Activated CD4-positive, alpha-beta T cell treated with anti-CD3 and anti-CD28 coated beads for 24 hours (primary cell): ENCODE results near the gene MRS2.
"Not testable (repeated sequence)": the region's sequence is repeated elsewhere in the genome, so short reads cannot be mapped to it uniquely, and the experiment has no call there.

ENCODE experiments used
- DNase-seq, 2 donors: peaks; one replicate each; pipeline ENCODE4 v3.0.0-alpha.2; 2020; ENCODE audit warnings: low read depth in 2 of 2

The MRS2 gene

DNA sequence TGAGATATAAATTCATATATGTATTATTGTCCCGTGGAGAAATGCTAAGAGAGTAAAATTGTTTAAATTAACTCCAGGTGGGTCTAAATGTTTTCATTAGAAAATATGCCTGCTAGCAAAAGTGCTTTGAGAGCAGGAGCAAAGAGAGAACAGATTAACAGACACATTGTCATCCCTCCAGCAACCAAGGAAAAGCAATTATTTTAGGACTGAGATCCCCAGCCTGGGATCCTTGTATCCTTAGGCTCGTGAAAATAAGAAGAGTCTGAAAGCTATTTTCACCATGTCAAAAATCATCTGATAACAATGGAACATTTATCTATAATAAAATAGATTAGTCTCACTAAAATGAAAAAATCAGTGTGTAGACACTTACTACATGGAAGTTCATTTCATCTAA lies 11.5 kb upstream of the MRS2 start:
- no peak for DNase-seq

GRCh38 chr6:24391756-24392405 lies 10.9 kb upstream of the MRS2 start:
- no peak for DNase-seq

DNA sequence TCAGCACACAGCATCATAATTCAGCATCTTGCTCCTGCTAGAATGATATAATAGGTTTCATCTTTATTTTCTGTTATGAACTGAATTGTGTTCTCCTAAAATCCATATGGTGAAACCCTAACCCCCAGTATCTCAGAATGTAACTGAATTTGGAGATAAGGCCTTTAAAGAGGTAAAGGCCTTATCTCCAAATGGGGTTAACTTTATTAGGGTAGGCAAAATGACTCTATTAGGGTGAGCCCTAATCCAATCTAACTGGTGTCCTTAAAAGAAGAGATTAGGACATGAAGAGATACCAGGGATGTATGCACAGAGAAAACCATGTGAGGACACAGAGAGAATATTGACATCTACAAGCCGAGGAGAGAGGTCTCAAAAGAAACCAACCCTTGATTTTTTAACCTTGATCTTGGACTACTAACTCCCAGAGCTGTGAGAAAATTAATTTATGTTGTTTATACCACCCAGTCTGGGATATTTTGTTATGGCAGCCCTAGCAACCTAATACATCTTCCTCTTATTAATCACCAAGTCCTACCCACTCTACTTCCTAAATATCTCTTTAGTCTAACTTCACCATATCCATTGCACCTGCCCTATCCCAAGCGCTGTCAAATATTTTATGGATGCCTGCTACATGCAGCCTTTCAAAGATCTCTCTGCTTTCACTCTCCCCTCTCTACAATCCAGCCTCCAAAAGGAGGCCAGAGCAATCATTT lies 8.5 kb upstream of the MRS2 start:
- no peak for DNase-seq

DNA sequence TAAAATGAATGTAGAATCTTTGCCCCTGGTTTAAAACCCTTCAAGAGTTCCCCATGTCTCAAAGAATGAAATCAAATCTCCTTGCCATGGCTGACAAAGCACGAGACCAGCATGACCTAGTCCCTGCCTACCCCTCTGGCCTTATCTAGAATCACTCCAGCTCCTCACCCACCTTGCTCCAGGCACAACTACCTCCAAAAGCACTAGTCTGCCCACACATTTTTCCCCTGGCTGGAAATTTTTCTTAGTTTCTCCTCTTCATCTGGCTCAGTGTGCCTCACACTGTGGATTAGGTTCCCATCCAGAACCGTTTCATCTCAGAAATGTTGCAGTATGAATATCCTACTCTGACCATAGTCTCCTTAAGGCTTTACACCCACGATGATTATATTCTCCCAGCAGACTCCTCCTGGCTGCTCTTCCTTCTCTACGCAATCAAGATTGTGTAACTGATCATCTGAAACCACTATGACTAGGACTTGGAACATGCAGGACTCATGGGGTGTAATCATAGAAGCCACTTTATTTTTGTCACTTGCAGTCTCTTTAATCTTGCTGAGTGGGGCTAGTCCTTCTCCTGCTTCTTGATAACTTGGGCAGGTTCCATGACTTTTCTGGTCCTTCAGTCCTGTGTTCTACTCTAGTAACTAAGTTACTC lies 7.8 kb upstream of the MRS2 start:
- no peak for DNase-seq

GRCh38 chr6:24396824-24397223 lies 5.9 kb upstream of the MRS2 start:
- no peak for DNase-seq

GRCh38 chr6:24397631-24398030 lies 5.1 kb upstream of the MRS2 start:
- DNase-seq: no peak

DNA sequence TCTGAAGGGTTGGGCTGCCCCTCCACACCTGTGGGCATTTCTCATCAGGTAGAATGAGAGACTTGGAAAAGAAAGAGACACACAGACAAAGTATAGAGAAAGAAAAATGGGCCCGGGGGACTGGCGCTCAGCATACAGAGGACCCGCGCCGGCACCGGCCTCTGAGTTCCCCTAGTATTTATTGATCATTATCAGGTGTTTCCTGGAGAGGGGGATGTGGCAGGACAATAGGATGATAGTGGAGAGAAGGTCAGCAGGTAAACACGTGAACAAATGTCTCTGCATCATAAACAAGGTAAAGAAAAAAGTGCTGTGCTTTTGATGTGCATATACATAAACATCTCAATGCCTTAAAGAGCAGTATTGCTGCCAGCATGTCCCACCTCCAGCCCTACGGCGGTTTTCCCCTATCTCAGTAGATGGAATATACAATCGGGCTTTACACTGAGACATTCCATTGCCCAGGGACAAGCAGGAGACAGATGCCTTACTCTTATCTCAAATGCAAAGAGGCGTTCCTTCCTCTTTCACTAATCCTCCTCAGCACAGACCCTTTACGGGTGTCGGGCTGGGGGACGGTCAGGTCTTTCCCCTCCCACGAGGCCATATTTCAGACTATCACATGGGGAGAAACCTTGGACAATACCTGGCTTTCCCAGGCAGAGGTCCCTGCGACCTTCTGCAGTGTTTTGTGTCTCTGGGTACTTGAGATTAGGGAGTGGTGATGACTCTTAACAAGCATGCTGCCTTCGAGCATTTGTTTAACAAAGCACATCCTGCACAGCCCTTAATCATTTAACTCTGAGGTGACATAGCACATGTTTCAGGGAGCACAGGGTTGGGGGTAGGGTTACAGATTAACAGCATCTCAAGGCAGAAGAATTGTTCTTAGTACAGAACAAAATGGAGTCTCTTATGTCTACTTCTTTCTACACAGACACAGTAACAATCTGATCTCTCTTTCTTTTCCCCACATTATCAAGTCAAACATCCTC lies 2.4 kb upstream of the MRS2 start:
- DNase-seq: not testable (repeated sequence)

- DNase-seq: no peak
These were observed 1.3 kb upstream of the MRS2 start for GRCh38 chr6:24401458-24401857.

DNA sequence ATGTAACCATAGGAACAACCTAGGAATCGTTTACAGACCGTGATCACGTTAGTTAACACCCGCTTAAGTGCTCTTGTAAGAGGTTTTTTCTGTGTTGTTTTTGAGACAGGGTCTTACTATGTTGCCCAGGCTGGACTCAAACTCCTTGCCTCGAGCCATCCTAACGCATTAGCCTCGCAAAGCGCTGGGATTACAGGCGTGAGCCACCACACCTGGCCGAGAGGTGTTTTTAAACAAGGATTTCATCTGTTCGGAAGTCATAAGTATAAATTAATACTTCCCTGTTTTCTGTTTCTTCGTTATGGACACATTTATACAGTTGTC lies 727 bp downstream of the MRS2 start:
- no peak for DNase-seq

DNA sequence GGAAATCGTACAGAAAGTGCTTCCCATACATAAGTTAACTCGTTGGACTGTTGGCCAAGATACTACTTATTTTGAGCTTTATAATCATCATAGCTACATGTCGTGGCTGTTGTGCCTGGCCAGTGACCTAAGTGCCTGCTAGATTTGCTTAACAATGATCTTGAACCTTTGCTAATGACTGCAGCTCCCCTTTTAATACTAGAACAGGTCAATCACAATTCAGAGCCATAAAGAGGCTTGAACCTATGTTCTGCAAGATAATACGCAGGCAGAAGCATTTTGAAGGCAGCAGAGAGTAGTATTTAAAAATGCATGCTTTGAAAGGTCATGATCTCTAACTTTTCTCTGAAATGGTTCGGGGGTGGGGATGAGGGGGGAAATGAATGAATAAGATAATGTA lies 2.5 kb downstream of the MRS2 start:
- DNase-seq: no peak

- no peak for DNase-seq
These were observed 6.1 kb downstream of the MRS2 start for GRCh38 chr6:24408719-24409410.

- no peak for DNase-seq
These were observed 7.9 kb downstream of the MRS2 start for GRCh38 chr6:24410622-24411021.

GRCh38 chr6:24412294-24412693 lies 9.6 kb downstream of the MRS2 start:
- DNase-seq: no peak

DNA sequence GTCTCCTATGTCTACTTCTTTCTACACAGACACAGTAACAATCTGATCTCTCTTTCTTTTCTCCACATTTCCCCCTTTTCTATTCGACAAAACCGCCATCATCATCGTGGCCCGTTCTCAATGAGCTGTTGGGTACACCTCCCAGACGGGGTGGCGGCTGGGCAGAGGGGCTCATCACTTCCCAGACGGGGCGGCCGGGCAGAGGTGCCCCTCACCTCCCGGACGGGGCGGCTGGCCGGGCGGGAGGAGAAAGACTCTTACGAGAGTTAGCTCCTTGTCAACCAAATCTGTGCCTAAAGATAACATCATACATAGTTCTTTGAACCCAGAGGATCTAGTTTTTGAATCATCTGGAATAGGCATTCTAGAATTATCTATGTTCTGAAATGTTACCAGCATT lies 11.8 kb downstream of the MRS2 start:
- DNase-seq: not testable (repeated sequence)

GRCh38 chr6:24415753-24416152 lies 13.0 kb downstream of the MRS2 start:
- DNase-seq: no peak

DNA sequence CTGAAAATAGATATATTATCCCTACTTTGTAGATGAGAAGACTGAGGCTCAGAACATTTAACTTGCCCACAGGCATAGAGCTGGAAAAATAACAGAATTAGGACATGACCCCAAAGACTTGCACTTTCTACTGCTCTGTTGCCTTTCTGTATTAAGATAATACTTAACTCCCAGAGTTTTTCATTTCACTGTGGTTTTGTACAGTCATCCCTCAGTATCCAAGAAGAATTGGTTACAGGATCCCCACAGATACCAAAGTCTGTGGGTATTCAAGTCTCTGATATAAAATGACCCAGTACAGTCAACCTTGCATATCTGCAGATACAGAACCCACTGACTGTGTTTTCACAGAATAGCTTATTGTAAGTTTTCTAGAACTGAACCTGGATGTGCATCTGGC lies 16.8 kb downstream of the MRS2 start:
- no peak for DNase-seq

DNA sequence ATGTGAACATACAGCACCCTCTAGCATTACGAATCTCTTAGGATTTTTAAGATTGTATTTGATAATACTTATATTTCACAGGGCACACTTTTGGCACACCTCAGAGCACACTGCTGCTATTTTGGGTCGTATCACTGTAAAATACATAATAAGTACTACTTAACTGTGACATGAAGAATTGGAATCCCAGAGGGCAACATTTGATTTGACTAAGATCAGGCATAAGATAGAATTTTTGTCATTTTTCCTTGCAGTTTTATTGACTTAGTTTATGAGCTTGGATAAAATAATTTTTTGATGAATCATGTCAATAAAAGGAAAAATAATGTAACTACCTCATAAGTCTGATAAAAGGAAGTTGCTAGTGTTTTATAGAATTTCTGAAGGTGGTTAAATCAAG lies 22.4 kb downstream of the MRS2 start:
- DNase-seq: no peak

DNA sequence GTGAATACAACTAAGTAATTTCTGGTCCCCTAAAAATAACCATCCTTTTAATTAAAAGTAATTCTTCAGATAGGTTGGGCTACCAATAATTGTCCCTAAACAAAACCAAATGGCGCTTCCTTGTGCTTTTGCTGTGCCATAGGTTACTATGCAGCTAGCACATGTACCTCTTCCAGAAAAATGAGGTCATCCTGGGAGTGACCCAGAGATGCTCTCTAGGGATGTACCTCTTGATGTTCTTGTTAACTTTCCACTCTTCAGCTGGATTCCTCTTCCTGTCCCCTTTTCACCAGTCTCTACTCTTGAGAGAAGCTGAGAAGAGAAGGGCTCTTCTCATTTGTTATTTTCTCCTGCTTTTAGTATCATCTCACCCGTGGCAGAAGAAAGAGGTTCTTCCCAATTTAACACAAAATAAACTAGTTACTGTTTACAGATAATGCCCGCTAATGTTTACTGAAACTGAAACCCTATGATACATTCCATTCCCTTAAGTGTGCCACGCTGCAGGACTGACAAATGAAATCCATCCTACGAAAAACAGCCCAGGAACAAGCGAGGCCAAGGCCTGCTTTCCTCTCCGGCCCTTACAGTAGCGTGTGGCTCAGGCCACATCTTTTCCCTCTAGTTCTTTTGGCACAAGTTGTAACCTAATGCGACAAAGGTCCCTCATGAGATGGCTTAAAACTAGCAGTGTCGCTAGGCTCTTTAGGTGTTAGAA lies 24.2 kb downstream of the MRS2 start:
- no peak for DNase-seq

GRCh38 chr6:24428615-24429014 lies 25.9 kb downstream of the MRS2 start:
- DNase-seq: no peak

DNA sequence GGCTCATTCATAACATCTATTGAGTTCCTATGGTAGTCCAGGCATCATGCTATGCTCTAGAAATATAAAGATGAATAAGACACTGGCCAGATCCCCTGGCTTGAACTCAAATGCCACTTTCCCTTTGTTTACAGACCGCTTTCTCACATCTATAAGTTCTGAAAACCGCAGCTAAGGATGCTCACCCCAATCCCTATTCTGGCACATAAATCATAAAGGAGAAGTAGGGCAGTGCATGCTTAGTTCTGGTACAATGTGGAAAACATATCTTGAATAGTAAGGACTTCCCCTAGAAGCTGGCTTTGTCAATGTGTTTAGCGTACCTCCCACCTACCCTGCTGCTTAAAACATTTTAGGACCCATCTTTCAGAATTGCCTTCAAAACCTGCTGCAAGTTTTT lies 26.4 kb downstream of the MRS2 start:
- DNase-seq: no peak

GRCh38 chr6:24430086-24430485 lies 27.4 kb downstream of the MRS2 start:
- DNase-seq: no peak
